ENCODE results near the gene CKS1B.

Gene CKS1B

GRCh38 chr1:154963643-154964042 is 10.8 kb upstream of the CKS1B start:
- Mint-ChIP-seq H3K27ac (peak overlapping the region; percentile 92 to 93), H3K36me3 (ENCODE audit: insufficient read depth) (peaks cover 63% of the 10 kb centered on the region), H3K4me1 (ENCODE audit: low read depth in 2 of 2) (peaks cover 20 to 36% of the 10 kb centered on the region in 2 donors), H3K9me3 (no peaks in the 10 kb centered on the region), H3K27me3 (no peaks in the 10 kb centered on the region), H3K4me3 (no peak overlapping the region)
- no peak for ATAC-seq (replicated peaks)
- DNase-seq = no peak

GRCh38 chr1:154964359-154964758 is 10.1 kb upstream of the CKS1B start:
- ATAC-seq (replicated peaks) = no peak
- Mint-ChIP-seq H3K4me3 (no peak overlapping the region), H3K36me3 (ENCODE audit: insufficient read depth) (peaks cover 62% of the 10 kb centered on the region), H3K27ac (no peak overlapping the region), H3K4me1 (ENCODE audit: low read depth in 2 of 2) (peaks cover 23 to 41% of the 10 kb centered on the region in 2 donors), H3K9me3 (no peaks in the 10 kb centered on the region), H3K27me3 (no peaks in the 10 kb centered on the region)
- DNase-seq = no peak

DNA sequence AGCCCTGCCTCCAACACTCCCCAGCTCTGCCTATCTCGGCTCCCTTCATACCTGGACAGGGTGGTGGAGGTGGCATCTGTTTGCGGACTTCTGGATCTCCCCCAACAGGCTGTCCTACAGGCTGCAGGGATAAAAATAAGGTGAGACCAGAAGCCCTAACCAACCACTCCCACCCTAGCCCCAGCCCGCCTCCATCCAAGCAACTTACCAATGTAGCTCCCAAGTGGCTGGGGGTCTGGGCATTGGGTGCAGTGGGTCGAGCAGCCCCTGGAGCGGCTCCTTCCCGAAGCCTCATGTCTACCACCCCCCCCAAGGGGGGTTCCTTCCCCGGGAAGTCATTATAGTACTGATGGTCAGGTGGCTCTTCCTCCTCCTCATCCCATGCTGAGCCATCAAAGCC is 8.4 kb upstream of the CKS1B start:
- no peak for ATAC-seq (replicated peaks)
- no peak overlapping the region for H3K4me3 Mint-ChIP-seq

DNA sequence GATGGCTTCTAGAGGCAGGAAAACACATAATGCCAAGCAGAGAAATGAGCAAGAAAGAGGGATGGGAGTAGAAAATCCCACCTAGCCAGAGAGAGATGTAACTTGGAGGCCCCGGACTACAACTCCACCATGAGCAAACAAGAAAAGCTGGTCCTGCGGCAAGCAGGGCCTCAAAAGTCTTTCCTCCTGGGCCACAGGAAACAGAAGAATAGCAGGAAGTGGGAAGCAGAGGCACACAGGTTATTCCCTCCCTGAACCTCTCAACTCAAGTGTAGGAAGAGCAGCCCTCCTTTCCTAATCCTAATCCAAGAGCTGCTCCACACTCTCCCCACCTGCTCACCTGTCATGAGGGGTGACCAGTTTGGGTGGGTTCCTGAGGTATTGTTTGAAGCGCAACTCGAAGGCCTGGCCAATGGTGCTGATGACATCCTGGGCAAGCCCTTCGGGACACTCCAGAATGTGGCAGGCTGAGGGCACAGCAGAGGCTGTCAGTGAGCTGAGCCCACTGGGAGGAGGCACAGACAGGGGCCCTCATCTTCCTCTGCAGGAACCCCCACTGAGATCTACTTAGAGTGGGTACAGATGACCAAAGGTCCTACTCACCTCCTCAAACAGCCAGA is 7.0 kb upstream of the CKS1B start:
- DNase-seq = no peak
- H3K4me1 Mint-ChIP-seq (ENCODE audit: low read depth in 2 of 2) = peaks cover 33 to 34% of the 10 kb centered on the region in 2 donors
- peak overlapping the region in 1 of 2 donors; percentile 70 for H3K27ac Mint-ChIP-seq
- H3K27me3 Mint-ChIP-seq = no peaks in the 10 kb centered on the region
- no peaks in the 10 kb centered on the region for H3K9me3 Mint-ChIP-seq
- no peak for ATAC-seq (replicated peaks)
- peaks cover 57% of the 10 kb centered on the region for H3K36me3 Mint-ChIP-seq (ENCODE audit: insufficient read depth)
- no peak overlapping the region for H3K4me3 Mint-ChIP-seq

More for the DNA sequence above, 8.4 kb upstream of the CKS1B start:
- H3K27me3 Mint-ChIP-seq = no peaks in the 10 kb centered on the region
- peaks cover 27 to 30% of the 10 kb centered on the region in 2 donors for H3K4me1 Mint-ChIP-seq (ENCODE audit: low read depth in 2 of 2)
- peaks cover 62% of the 10 kb centered on the region for H3K36me3 Mint-ChIP-seq (ENCODE audit: insufficient read depth)
- no peaks in the 10 kb centered on the region for H3K9me3 Mint-ChIP-seq
- H3K27ac Mint-ChIP-seq = peak overlapping the region in 1 of 2 donors; percentile 82
- no peak for DNase-seq

DNA sequence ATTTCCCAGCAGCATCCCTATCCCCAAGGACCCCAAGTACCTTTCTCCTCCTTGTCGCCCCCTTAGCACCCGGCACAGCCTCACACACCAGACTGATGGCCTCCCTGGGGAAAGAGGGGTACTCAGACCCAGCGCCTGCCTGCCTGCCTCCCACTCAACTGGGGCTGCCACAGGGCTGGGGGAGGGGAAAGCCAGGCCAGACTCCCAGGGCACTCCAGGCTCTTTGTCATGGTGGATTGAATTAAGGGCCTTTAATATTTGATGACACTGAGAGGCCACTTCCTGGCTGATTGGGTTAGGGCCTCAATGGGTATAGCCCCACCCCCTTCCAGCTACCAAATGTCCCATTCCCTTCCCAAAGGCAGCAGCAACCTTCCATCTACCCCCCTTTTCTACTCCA is 5.8 kb upstream of the CKS1B start:
- ATAC-seq (replicated peaks) = no peak
- H3K9me3 Mint-ChIP-seq = no peaks in the 10 kb centered on the region
- H3K27ac Mint-ChIP-seq = peak overlapping the region; percentile 33 to 87
- no peak overlapping the region for H3K4me3 Mint-ChIP-seq
- H3K4me1 Mint-ChIP-seq (ENCODE audit: low read depth in 2 of 2) = peaks cover 29 to 34% of the 10 kb centered on the region in 2 donors
- H3K36me3 Mint-ChIP-seq (ENCODE audit: insufficient read depth) = peaks cover 45% of the 10 kb centered on the region
- no peaks in the 10 kb centered on the region for H3K27me3 Mint-ChIP-seq
- DNase-seq = no peak

- peaks cover 40% of the 10 kb centered on the region for H3K36me3 Mint-ChIP-seq (ENCODE audit: insufficient read depth)
- peak overlapping the region; percentile 33 to 87 for H3K27ac Mint-ChIP-seq
- ATAC-seq (replicated peaks) (no peak), DNase-seq (no peak)
- H3K4me3 Mint-ChIP-seq = no peak overlapping the region
- no peaks in the 10 kb centered on the region for H3K27me3 Mint-ChIP-seq
- H3K4me1 Mint-ChIP-seq (ENCODE audit: low read depth in 2 of 2) = peaks cover 27 to 30% of the 10 kb centered on the region in 2 donors
- no peaks in the 10 kb centered on the region for H3K9me3 Mint-ChIP-seq
These were observed 5.2 kb upstream of the CKS1B start for GRCh38 chr1:154969246-154969645.

GRCh38 chr1:154969860-154970452 is 4.5 kb upstream of the CKS1B start:
- no peaks in the 10 kb centered on the region for H3K9me3 Mint-ChIP-seq
- H3K27me3 Mint-ChIP-seq = no peaks in the 10 kb centered on the region
- H3K36me3 Mint-ChIP-seq (ENCODE audit: insufficient read depth) = peaks cover 36% of the 10 kb centered on the region
- H3K4me3 Mint-ChIP-seq = no peak overlapping the region
- DNase-seq (no peak), ATAC-seq (replicated peaks) (no peak)
- peak overlapping the region; percentile 33 to 87 for H3K27ac Mint-ChIP-seq
- H3K4me1 Mint-ChIP-seq (ENCODE audit: low read depth in 2 of 2) = peaks cover 27 to 30% of the 10 kb centered on the region in 2 donors

DNA sequence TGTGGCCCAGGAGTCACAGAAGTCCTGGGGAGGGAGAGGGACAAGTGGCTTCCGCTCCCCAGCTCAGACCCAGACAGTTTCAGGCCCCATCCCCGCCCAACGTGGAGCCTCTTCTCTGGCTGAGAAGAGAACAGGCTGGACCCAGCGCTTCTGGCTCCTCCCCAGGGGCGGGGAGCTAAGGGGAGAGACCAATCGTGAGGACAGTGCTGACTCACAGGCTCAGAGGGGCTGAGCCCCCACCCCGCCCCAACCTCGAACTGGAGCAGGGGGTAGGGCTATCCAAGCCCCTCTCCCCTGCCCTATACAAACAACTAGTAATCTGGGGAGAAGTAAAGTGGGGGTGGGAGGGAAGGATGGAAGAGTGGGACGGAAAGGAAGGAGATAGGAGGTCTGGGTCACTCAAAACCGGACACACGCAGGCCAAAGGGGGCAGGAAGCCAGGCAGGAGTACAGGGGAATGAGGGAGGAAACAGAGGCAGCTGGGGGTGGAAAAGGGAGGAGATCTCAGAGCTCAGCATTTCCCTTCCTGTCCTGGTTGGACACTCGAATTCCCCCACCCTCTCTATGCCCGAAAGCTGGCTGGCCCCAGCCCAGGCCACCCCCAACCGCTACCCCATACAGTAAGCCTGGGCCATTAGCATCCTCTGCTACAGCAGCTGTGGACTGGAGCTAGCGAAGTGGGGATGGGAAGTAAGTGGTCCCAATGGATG is 3.7 kb upstream of the CKS1B start, which contains the start of gene SHC1:
Gene SHC1, minus strand, starts transcription at position 117 of the 710 bp plus-strand sequence. CDS start 221 bp downstream, outside the sequence.
- Mint-ChIP-seq H3K4me1 (ENCODE audit: low read depth in 2 of 2) (peaks cover 27 to 30% of the 10 kb centered on the region in 2 donors), H3K4me3 (peak within 1 kb of the TSS in 1 of 2 donors; percentile 19), H3K9me3 (no peaks in the 10 kb centered on the region), H3K27ac (peak within 1 kb of the TSS; percentile 33 to 87), H3K36me3 (ENCODE audit: insufficient read depth) (peaks cover 36% of the 10 kb centered on the region), H3K27me3 (no peaks in the 10 kb centered on the region)
- no peak for ATAC-seq (replicated peaks)
- DNase-seq = no peak

DNA sequence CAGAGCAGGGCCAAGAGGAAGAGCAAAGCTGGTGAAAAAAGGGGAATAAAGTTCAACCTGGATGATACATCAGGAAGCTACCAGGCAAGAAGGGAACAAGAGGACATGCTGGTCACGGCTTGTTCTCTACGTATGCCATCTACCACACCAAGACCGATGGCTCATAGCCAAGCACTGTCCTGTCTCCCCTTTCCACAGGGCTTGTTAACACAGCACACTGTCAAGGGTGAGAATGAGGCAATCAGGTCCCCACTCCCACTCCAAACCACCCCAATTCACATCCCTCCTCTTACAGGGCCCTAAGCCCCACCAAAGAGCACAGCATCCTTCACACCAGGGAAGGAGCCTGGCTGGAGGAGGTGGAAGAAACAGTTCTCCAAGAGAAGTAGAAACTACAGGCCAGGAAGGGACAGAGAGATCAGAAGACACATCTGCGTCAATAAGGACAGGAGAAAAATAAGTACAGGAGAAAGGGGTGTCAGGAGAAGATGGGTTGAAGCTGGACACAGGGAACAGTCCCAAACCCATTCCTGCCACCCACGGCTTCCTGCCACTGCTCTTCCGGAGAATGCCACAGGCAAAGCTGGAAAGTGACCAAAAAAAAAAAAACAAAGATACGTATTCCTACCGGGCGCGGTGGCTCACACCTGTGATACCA is 3.0 kb upstream of the CKS1B start:
- no peak overlapping the region for H3K4me3 Mint-ChIP-seq
- ATAC-seq (replicated peaks) (no peak), DNase-seq (no peak)
- H3K9me3 Mint-ChIP-seq = no peaks in the 10 kb centered on the region
- peaks cover 30% of the 10 kb centered on the region for H3K36me3 Mint-ChIP-seq (ENCODE audit: insufficient read depth)
- H3K27me3 Mint-ChIP-seq = no peaks in the 10 kb centered on the region
- H3K4me1 Mint-ChIP-seq (ENCODE audit: low read depth in 2 of 2) = peaks cover 30% of the 10 kb centered on the region in 2 donors
- peak overlapping the region; percentile 33 to 78 for H3K27ac Mint-ChIP-seq

- Mint-ChIP-seq H3K4me1 (ENCODE audit: low read depth in 2 of 2) (peaks cover 30 to 32% of the 10 kb centered on the region in 2 donors), H3K27ac (no peak overlapping the region), H3K9me3 (no peaks in the 10 kb centered on the region), H3K27me3 (no peaks in the 10 kb centered on the region), H3K4me3 (no peak overlapping the region), H3K36me3 (ENCODE audit: insufficient read depth) (peaks cover 23% of the 10 kb centered on the region)
- ATAC-seq (replicated peaks) (no peak), DNase-seq (no peak)
These were observed 2.3 kb upstream of the CKS1B start for GRCh38 chr1:154972213-154972516.

DNA sequence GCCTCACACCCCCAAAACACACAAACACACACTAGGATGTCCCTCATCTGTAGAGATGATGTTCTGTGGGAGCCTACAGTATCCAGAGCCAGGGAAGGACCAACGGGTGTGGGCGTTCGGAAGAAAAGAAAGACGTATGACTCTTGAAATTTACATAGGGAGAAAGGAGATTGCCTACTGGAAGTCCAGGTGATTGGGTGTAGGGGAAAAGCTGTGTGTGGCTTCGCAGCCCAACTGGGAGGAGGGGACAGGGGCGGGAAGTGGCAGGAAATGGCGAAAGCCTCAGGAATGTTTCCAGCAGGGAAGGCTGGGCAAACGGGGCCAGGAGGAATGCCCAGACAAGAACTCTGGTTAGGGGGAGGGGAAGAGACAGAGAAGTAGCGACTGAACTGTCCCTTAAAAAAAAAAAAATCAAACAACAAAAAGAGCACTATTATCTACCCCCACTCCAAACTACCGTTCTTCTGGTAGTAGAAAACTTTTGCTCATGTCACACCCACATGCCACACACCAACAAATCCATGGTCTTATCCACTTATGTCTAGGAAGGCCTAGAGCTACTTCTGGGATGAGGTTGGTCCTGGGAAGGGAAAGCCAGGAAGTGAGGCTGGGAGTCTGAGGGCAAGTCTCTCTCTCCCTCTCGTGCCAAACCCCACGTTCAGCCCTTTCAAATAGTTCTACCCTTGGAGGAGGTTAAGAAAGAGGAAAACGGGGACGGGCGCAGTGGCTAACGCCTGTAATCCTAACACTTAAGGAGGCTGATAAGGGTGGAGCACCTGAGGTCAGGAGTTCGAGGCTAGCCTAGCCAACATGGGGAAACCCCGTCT is 1.8 kb upstream of the CKS1B start:
- DNase-seq = no peak
- Mint-ChIP-seq H3K9me3 (no peaks in the 10 kb centered on the region), H3K4me1 (ENCODE audit: low read depth in 2 of 2) (peaks cover 30 to 32% of the 10 kb centered on the region in 2 donors), H3K4me3 (no peak overlapping the region), H3K27me3 (no peaks in the 10 kb centered on the region), H3K27ac (no peak overlapping the region), H3K36me3 (ENCODE audit: insufficient read depth) (peaks cover 19% of the 10 kb centered on the region)
- ATAC-seq (replicated peaks) = no peak

DNA sequence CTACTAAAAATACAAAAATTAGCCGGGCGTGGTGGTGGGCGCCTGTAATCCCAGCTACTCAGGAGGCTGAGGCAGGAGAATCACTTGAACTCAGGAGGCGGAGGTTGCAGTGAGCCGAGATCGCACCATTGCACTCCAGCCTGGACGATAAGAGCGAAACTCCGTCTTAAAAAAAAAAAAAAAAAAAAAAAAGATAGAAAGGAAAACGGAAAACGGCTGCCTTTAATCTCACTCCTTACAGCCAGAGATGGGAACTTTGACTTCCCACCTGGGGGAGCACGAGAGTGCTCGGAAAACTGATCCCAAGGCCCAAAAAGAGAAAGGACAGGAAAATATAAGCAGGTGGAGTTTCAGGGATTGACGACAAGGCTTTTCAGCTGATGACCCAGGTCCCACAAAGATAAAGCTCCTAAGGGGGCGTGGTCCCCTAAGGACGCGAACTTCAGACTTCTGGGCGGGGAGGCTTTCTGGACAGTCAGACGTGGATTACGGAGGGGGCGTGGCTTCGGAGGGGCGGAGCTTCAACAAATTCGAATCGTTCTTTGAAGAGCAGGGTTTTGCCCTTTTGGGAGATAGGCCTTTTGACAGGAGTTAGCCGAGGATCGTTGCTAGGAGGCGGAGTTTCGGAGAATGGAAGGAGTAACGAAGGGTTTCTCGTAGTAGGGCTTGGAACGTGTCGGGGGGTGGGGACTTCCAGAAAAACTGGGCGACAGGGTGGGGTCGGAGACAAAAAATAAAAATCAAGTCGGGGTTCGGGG is 958 bp upstream of the CKS1B start:
- Mint-ChIP-seq H3K4me1 (ENCODE audit: low read depth in 2 of 2) (peaks cover 25 to 32% of the 10 kb centered on the region in 2 donors), H3K27ac (no peak overlapping the region), H3K36me3 (ENCODE audit: insufficient read depth) (peaks cover 14% of the 10 kb centered on the region), H3K4me3 (no peak overlapping the region), H3K27me3 (no peaks in the 10 kb centered on the region), H3K9me3 (no peaks in the 10 kb centered on the region)
- ATAC-seq (replicated peaks) (peak; percentile 20), DNase-seq (peak; percentile 88 to 92 (median 88))
